ENCODE data around the gene NSUN5. TPM values are rescaled to one million over a fixed set of nuclear protein-coding genes. Genes with fewer than 3 reads are reported as not detected.
"Not testable (repeated sequence)": the region's sequence is repeated elsewhere in the genome, so short reads cannot be mapped to it uniquely, and the experiment has no call there.

Gene NSUN5
- total RNA-seq, 6 experiments from 2014 or later, result 14.1 to 24.0 (median 19.8) TPM

GRCh38 chr7:73313521-73313906, 4.9 kb upstream of the NSUN5 start:
- Mint-ChIP-seq H3K27me3 (ENCODE audit: insufficient read depth) (peaks cover 3% of the 10 kb centered on the region), H3K27ac (no peak overlapping the region), H3K36me3 (ENCODE audit: low read depth) (no peaks in the 10 kb centered on the region), H3K9me3 (no peaks in the 10 kb centered on the region), H3K4me3 (no peak overlapping the region), H3K4me1 (ENCODE audit: low read depth) (peaks cover 12% of the 10 kb centered on the region; the same call in 1 of the 2 replicates)
- TF ChIP-seq, protein P1, sequence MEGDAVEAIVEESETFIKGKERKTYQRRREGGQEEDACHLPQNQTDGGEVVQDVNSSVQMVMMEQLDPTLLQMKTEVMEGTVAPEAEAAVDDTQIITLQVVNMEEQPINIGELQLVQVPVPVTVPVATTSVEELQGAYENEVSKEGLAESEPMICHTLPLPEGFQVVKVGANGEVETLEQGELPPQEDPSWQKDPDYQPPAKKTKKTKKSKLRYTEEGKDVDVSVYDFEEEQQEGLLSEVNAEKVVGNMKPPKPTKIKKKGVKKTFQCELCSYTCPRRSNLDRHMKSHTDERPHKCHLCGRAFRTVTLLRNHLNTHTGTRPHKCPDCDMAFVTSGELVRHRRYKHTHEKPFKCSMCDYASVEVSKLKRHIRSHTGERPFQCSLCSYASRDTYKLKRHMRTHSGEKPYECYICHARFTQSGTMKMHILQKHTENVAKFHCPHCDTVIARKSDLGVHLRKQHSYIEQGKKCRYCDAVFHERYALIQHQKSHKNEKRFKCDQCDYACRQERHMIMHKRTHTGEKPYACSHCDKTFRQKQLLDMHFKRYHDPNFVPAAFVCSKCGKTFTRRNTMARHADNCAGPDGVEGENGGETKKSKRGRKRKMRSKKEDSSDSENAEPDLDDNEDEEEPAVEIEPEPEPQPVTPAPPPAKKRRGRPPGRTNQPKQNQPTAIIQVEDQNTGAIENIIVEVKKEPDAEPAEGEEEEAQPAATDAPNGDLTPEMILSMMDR (IDR thresholded peaks at IDR 0.05), result no peak
- DNase-seq, result no peak

DNA sequence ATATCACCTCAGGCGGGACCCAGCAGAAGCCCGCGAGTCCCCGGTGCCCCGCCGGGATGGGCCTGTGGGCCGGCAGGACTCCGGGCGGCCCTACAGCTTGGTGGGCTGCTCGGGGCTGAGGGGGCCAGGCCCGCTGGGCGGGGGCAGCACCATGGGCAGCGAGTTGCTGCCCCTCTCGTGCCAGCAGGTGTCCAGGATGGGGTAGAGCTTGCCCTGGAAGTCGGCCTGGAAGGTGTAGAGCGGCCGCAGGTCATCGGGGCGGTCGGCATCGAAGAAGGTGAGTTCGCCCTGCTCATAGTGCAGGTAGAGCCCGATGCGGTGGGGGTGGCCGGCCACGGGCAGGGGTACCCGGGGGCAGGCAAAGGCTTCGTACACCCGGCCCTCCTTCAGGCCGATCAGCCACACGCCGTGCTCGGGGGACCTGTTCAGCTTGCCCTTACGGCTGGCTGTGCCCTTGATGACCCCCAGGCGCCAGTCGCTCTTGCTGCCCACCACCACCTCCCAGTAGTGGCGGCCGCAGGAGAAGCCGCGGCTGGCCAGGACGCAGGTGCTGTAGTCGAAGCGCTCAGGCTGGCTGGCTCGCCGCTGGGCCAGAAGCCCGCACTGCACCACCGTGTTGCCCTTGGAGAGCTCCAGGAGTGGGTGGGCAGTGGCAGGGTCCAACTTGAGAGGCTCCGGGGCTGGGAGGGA, 4.3 kb upstream of the NSUN5 start:
- TF ChIP-seq, protein P1 (IDR thresholded peaks at IDR 0.05), result no peak
- peaks cover 3% of the 10 kb centered on the region; the same call in 1 of the 2 replicates for H3K36me3 Mint-ChIP-seq (ENCODE audit: low read depth)
- H3K27me3 Mint-ChIP-seq (ENCODE audit: insufficient read depth), result peaks cover 3% of the 10 kb centered on the region
- H3K4me1 Mint-ChIP-seq (ENCODE audit: low read depth), result peaks cover 15% of the 10 kb centered on the region
- no peaks in the 10 kb centered on the region for H3K9me3 Mint-ChIP-seq
- H3K27ac Mint-ChIP-seq, result no peak overlapping the region
- H3K4me3 Mint-ChIP-seq, result no peak overlapping the region
- DNase-seq, result no peak

DNA sequence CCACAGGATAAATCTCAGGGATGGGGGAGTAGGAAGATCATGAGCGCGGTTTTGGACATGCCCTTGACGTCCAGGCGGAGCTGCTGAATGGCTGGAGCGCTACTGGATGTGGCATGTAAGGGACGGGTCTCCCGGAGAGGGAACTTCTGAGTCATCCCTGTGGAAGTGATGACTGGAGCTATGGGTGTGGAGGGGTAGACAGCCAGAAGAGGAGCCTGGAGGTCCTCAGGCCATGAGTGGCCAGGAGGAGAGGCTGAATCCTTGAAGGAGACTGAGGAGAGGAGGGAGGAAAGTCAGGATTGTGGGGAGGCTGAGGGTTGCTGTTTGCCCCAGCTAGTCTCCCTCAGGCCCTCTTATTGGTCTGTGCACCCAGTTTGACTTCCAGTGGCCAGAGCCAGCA, 2.8 kb upstream of the NSUN5 start:
- Mint-ChIP-seq H3K36me3 (ENCODE audit: low read depth) (peaks cover 13% of the 10 kb centered on the region), H3K4me1 (ENCODE audit: low read depth) (peaks cover 21% of the 10 kb centered on the region)
- DNase-seq; H3K27ac Mint-ChIP-seq; H3K9me3 Mint-ChIP-seq; H3K27me3 Mint-ChIP-seq (ENCODE audit: insufficient read depth); H3K4me3 Mint-ChIP-seq: not testable (repeated sequence)

DNA sequence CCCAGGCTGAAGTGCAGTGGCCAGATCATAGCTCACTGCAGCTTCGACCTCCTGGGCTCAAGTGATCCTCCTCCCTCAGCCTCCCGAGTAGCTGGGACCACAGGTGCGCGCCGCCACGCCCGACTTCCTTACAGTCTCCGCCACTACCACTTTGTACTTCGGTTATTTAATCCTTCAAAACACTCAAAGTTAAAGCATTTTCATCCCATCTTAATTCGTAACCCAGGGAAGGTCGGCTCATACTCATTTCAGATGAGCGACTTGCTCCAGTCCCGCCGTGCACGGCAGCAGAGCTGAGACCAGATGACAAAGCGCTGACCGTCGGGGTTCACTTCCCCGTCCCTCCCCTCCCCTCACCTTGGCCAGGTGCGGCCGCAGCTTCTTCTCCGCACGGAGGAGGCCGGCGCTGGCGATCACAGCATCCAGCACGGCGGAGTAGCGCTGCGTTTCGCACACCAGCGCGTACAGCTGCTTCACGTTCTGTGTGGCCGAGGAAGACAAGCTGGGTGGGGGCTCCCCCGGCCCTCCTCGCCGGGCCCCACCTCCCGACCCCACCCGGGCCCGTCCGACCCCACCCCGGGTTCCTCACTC, 457 bp downstream of the NSUN5 start:
- Mint-ChIP-seq H3K4me1 (ENCODE audit: low read depth) (peaks cover 21% of the 10 kb centered on the region), H3K27ac (peak overlapping the region; percentile 70), H3K27me3 (ENCODE audit: insufficient read depth) (no peaks in the 10 kb centered on the region; the same call in 1 of the 2 replicates), H3K4me3 (peak overlapping the region; percentile 89), H3K9me3 (no peaks in the 10 kb centered on the region), H3K36me3 (ENCODE audit: low read depth) (peaks cover 13% of the 10 kb centered on the region)
- no peak for DNase-seq
- TF ChIP-seq, protein P1 (IDR thresholded peaks at IDR 0.05), result no peak

DNA sequence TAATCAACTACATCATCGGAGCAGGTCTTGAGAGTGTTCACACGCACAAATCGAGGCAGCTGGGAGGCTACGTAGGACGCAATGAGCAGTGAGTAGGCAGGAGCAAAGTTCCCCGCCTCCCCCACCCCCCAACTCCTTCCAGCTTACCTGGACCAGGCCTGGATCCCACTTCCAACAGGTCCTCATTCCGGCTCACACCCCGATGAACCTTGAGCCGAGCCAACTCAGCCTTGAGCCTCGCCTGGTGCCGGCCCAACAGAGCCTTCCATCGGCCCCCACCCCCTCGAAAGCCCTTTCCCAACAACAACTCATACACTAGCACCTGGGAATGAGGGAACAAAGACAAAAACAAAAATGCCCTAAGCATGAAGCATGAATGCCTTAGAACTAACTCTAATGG, 1.2 kb downstream of the NSUN5 start:
- Mint-ChIP-seq H3K36me3 (ENCODE audit: low read depth) (peaks cover 13% of the 10 kb centered on the region), H3K9me3 (no peaks in the 10 kb centered on the region), H3K27me3 (ENCODE audit: insufficient read depth) (no peaks in the 10 kb centered on the region; the same call in 1 of the 2 replicates), H3K27ac (peak overlapping the region; percentile 22; the same call in 1 of the 2 replicates), H3K4me3 (peak overlapping the region; percentile 89), H3K4me1 (ENCODE audit: low read depth) (peaks cover 21% of the 10 kb centered on the region)
- TF ChIP-seq, protein P1 (IDR thresholded peaks at IDR 0.05), result no peak
- DNase-seq, result no peak

DNA sequence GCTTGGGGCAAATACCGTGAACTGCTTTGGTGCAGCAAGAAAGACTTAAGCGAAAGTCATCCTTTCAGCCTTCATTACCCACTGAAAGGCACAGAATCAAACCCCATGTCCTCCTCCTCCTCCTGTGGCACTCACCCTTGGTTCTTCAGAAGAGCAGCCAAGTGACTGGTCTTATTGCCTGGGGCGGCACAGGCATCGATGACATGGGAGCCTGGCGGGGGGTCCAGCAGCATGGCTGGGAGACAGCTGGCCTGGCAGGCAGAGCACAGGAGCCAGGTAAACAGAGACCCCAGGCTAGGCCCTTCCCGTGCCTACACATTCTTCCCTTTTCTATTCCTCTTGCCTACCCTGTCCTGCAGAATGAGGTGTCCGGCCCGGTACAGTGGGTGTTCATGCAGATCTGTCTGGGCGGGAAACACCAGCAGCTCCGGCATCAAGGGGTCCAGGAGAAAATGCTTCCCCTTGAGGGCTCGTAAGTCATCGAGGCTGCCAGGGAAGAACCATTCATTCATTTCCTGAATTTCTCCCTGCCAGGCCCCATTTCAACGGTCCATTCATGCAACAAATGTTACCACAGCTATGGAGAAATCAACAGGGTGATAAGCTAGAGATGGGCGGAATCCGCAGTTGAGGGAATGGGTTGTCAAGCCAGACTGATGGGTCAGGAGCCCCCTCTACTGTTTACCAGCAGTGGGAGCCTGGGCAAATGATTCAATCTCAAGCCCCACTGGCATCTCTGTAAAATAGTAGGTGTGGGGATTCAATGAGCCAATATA, 3.8 kb downstream of the NSUN5 start:
- H3K4me3 Mint-ChIP-seq; DNase-seq; H3K27ac Mint-ChIP-seq; H3K27me3 Mint-ChIP-seq (ENCODE audit: insufficient read depth); H3K9me3 Mint-ChIP-seq: not testable (repeated sequence)
- H3K4me1 Mint-ChIP-seq (ENCODE audit: low read depth), result peaks cover 16% of the 10 kb centered on the region
- H3K36me3 Mint-ChIP-seq (ENCODE audit: low read depth), result peaks cover 13% of the 10 kb centered on the region
